Measurements from ENCODE around the gene USP17L30.
"Not testable (repeated sequence)": the region's sequence is repeated elsewhere in the genome, so short reads cannot be mapped to it uniquely, and the experiment has no call there.

Gene USP17L30

GRCh38 chr4:9362829-9363228 lies at the start of gene USP17L30:
TSS of gene USP17L30 (plus strand) at chr4:9363129. CDS start at chr4:9363129, 0 bp downstream.
- FAIRE-seq; DNase-seq (ENCODE audit: extremely low spot score, insufficient read length, low read depth): not testable (repeated sequence)

GRCh38 chr4:9324191-9324590 lies 38.7 kb upstream of the USP17L30 start:
- not testable (repeated sequence) for DNase-seq (ENCODE audit: extremely low spot score, insufficient read length, low read depth); FAIRE-seq

- FAIRE-seq; DNase-seq (ENCODE audit: extremely low spot score, insufficient read length, low read depth): not testable (repeated sequence)
Measured at GRCh38 chr4:9324865-9325264, 38.1 kb upstream of the USP17L30 start, which contains the start of gene USP17L24. TSS of gene USP17L24 (plus strand) at chr4:9325165. CDS start at chr4:9325165, 0 bp downstream.

GRCh38 chr4:9329611-9330010 lies 33.3 kb upstream of the USP17L30 start, which contains the start of gene USP17L25:
TSS of gene USP17L25 (plus strand) at chr4:9329911. CDS start at chr4:9329911, 0 bp downstream.
- not testable (repeated sequence) for FAIRE-seq; DNase-seq (ENCODE audit: extremely low spot score, insufficient read length, low read depth)

GRCh38 chr4:9334358-9334757 lies 28.6 kb upstream of the USP17L30 start, which contains the start of gene USP17L26:
TSS of gene USP17L26 (plus strand) at chr4:9334658. CDS start at chr4:9334658, 0 bp downstream.
- FAIRE-seq; DNase-seq (ENCODE audit: extremely low spot score, insufficient read length, low read depth): not testable (repeated sequence)

- FAIRE-seq; DNase-seq (ENCODE audit: extremely low spot score, insufficient read length, low read depth): not testable (repeated sequence)
Measured at GRCh38 chr4:9339103-9339502, 23.8 kb upstream of the USP17L30 start, which contains the start of gene USP17L5. TSS of gene USP17L5 (plus strand) at chr4:9339403. CDS start at chr4:9339403, 0 bp downstream.

GRCh38 chr4:9343848-9344247 lies 19.1 kb upstream of the USP17L30 start, which contains the start of gene USP17L27:
TSS of gene USP17L27 (plus strand) at chr4:9344148. CDS start at chr4:9344148, 0 bp downstream.
- DNase-seq (ENCODE audit: extremely low spot score, insufficient read length, low read depth); FAIRE-seq: not testable (repeated sequence)

- FAIRE-seq; DNase-seq (ENCODE audit: extremely low spot score, insufficient read length, low read depth): not testable (repeated sequence)
Measured at GRCh38 chr4:9348593-9348992, 14.3 kb upstream of the USP17L30 start, which contains the start of gene USP17L28. TSS of gene USP17L28 (plus strand) at chr4:9348893. CDS start at chr4:9348893, 0 bp downstream.

GRCh38 chr4:9350866-9351265 lies 12.1 kb upstream of the USP17L30 start:
- not testable (repeated sequence) for DNase-seq (ENCODE audit: extremely low spot score, insufficient read length, low read depth); FAIRE-seq

GRCh38 chr4:9353338-9353737 lies 9.6 kb upstream of the USP17L30 start, which contains the start of gene USP17L29:
TSS of gene USP17L29 (plus strand) at chr4:9353638. CDS start at chr4:9353638, 0 bp downstream.
- not testable (repeated sequence) for DNase-seq (ENCODE audit: extremely low spot score, insufficient read length, low read depth); FAIRE-seq

- not testable (repeated sequence) for DNase-seq (ENCODE audit: extremely low spot score, insufficient read length, low read depth); FAIRE-seq
Measured at GRCh38 chr4:9379881-9380280, 17.0 kb downstream of the USP17L30 start.

- DNase-seq (ENCODE audit: extremely low spot score, insufficient read length, low read depth); FAIRE-seq: not testable (repeated sequence)
Measured at GRCh38 chr4:9381012-9381534, 18.1 kb downstream of the USP17L30 start.

GRCh38 chr4:9384126-9384525 lies 21.2 kb downstream of the USP17L30 start:
- DNase-seq (ENCODE audit: extremely low spot score, insufficient read length, low read depth) (no peak), FAIRE-seq (no peak)

- not testable (repeated sequence) for DNase-seq (ENCODE audit: extremely low spot score, insufficient read length, low read depth); FAIRE-seq
Measured at GRCh38 chr4:9389001-9389400, 26.1 kb downstream of the USP17L30 start.

- not testable (repeated sequence) for FAIRE-seq; DNase-seq (ENCODE audit: extremely low spot score, insufficient read length, low read depth)
Measured at GRCh38 chr4:9405774-9406173, 42.8 kb downstream of the USP17L30 start.

GRCh38 chr4:9406491-9406890 lies 43.6 kb downstream of the USP17L30 start:
- FAIRE-seq; DNase-seq (ENCODE audit: extremely low spot score, insufficient read length, low read depth): not testable (repeated sequence)

- no peak for FAIRE-seq
- DNase-seq (ENCODE audit: extremely low spot score, insufficient read length, low read depth): no peak
Measured at GRCh38 chr4:9409793-9410192, 46.9 kb downstream of the USP17L30 start.
